Endothelial cell of umbilical vein (primary cell): ENCODE measurements around the gene KMT2B. TPM values are rescaled to one million over a fixed set of nuclear protein-coding genes. Genes with fewer than 3 reads are reported as not detected.

ENCODE experiments used
- BruUV-seq: library from RNA; stranded (reverse); fragments of 400-500 nt; replicated peaks from 2 replicates; lab custom pipeline; 2021; lab: Mats Ljungman, UMichigan
- CTCF ChIA-PET: fragments of 300-600, 350-600 bp; sonication (Branson Sonifier 250); formaldehyde crosslinking; loops from one replicate; lab custom pipeline; 2021; ENCODE audit warnings: antibody characterized with exemption, inconsistent platforms; lab: Charles Lee
- POLR2A ChIA-PET: fragments of 300-600, 350-600 bp; sonication (Branson Sonifier 250); formaldehyde crosslinking; loops from one replicate; lab custom pipeline; 2021; ENCODE audit warnings: antibody characterized with exemption, inconsistent platforms; lab: Charles Lee
- DNase-seq: peaks from one replicate; pipeline ENCODE4 v3.0.0-alpha.2; 2011; ENCODE audit warnings: low read depth, low spot score
- FAIRE-seq: peaks from 2 replicates; lab custom pipeline; 2011; peaks lifted over from hg19 to GRCh38; lab: Jason Lieb, UNC
- H2AFZ ChIP-seq: 2 replicates; pipeline ENCODE4 v1.6.0; 2012; ENCODE audit warnings: low read depth, low read length, control low read depth, inconsistent platforms
- H3K27ac ChIP-seq: 2 replicates; pipeline ENCODE4 v1.5.1; 2011; ENCODE audit warnings: low read depth, mild to moderate bottlenecking, control low read depth, low read length, moderate library complexity; ENCODE audit not compliant: insufficient read depth
- H3K27me3 ChIP-seq, 2 experiments: 2 replicates each; pipeline versions ENCODE4 v1.6.0 to v1.6.1; 2011; ENCODE audit warnings: low read length in 2 of 2, mixed read lengths in 1 of 2; ENCODE audit not compliant: control insufficient read depth in 2 of 2, insufficient read depth in 2 of 2
- H3K36me3 ChIP-seq, 2 experiments: 2 replicates in 1 of 2; 3 replicates in 1 of 2; pipeline ENCODE4 v1.5.1; 2011; ENCODE audit warnings: low read length in 2 of 2, mild to moderate bottlenecking in 1 of 2, moderate library complexity in 1 of 2; ENCODE audit not compliant: control insufficient read depth in 2 of 2, insufficient read depth in 2 of 2; ENCODE audit errors: extremely low read depth in 1 of 2
- H3K4me1 ChIP-seq: 3 replicates; pipeline ENCODE4 v1.5.1; 2011; ENCODE audit warnings: mild to moderate bottlenecking, low read length; ENCODE audit not compliant: control insufficient read depth, insufficient read depth; ENCODE audit errors: extremely low read depth
- H3K4me2 ChIP-seq: 2 replicates; pipeline ENCODE4 v1.6.1; 2011; ENCODE audit warnings: low read length, control low read depth, mixed read lengths; ENCODE audit not compliant: insufficient read depth
- H3K4me3 ChIP-seq, 3 experiments: fragments of 200-600 bp in 1 of 3; sonication (generic), shearing (Covaris generic) in 1 of 3; replicated peaks in 1 of 3; 2 replicates each; pipeline ENCODE4 v1.5.1; 2011 to 2016; ENCODE audit warnings: control low read depth in 3 of 3, low read length in 3 of 3, mild to moderate bottlenecking in 2 of 3, inconsistent platforms in 1 of 3, low read depth in 1 of 3, moderate library complexity in 1 of 3; ENCODE audit not compliant: insufficient read depth in 1 of 3
- H3K79me2 ChIP-seq: 2 replicates; pipeline ENCODE4 v1.6.0; 2012; ENCODE audit warnings: low read length, inconsistent platforms; ENCODE audit not compliant: control insufficient read depth, insufficient read depth
- H3K9ac ChIP-seq: replicated peaks from 2 replicates; pipeline ENCODE3; 2011; ENCODE audit warnings: low read length, control low read depth; ENCODE audit not compliant: insufficient read depth; ENCODE audit errors: extremely low read depth
- H3K9me1 ChIP-seq: replicated peaks from 3 replicates; pipeline ENCODE4 v1.6.0; 2011; ENCODE audit warnings: mild to moderate bottlenecking, low read length; ENCODE audit not compliant: control insufficient read depth, insufficient read depth; ENCODE audit errors: extremely low read depth
- H3K9me3 ChIP-seq: replicated peaks from 2 replicates; pipeline ENCODE4 v1.5.1; 2012; ENCODE audit warnings: low read length, inconsistent platforms; ENCODE audit not compliant: control insufficient read depth, insufficient read depth
- H4K20me1 ChIP-seq: replicated peaks from 2 replicates; pipeline ENCODE3; 2011; ENCODE audit warnings: mild to moderate bottlenecking, low read length; ENCODE audit not compliant: control insufficient read depth, insufficient read depth; ENCODE audit errors: extremely low read depth
- EZH2 ChIP-seq: IDR thresholded peaks from 2 replicates; pipeline ENCODE4 v1.6.1; 2012; ENCODE audit warnings: borderline replicate concordance, low read depth, mild to moderate bottlenecking, moderate library complexity, low read length, inconsistent platforms; ENCODE audit not compliant: severe bottlenecking
- FOS ChIP-seq: IDR thresholded peaks from 2 replicates; pipeline ENCODE4 v1.6.1; 2011; ENCODE audit warnings: mild to moderate bottlenecking, low read length, moderate library complexity, borderline replicate concordance; ENCODE audit not compliant: insufficient read depth
- GATA2 ChIP-seq: IDR thresholded peaks from 2 replicates; pipeline ENCODE4 v1.7.0; 2011; ENCODE audit warnings: low read depth, mild to moderate bottlenecking, moderate library complexity, mixed read lengths, low read length; ENCODE audit not compliant: insufficient read length, insufficient read depth
- JUN ChIP-seq: IDR thresholded peaks from 2 replicates; pipeline ENCODE4 v1.6.1; 2011; ENCODE audit warnings: borderline replicate concordance, low read depth; ENCODE audit not compliant: insufficient read length, insufficient read depth
- MYC ChIP-seq: IDR thresholded peaks from one replicate; pipeline ENCODE4 v1.6.1; 2011; ENCODE audit warnings: mild to moderate bottlenecking, low read depth, low read length
- POLR2A ChIP-seq: IDR thresholded peaks from 2 replicates; pipeline ENCODE4 v1.6.1; 2012; ENCODE audit warnings: low read depth, mild to moderate bottlenecking, control low read depth, low read length
- POLR2AphosphoS5 ChIP-seq: IDR thresholded peaks from 2 replicates; pipeline ENCODE4 v1.6.1; 2012; ENCODE audit warnings: low read depth, mild to moderate bottlenecking, control low read depth, low read length, moderate library complexity; ENCODE audit not compliant: insufficient read depth
- dilution Hi-C: fragments of 300-500 bp; cut with MboI; formaldehyde crosslinking; loops from one replicate; pipeline ENCODE4 v1.15.0; 2019; ENCODE audit warnings: low sequenced_read_pairs; ENCODE audit not compliant: extremely low pct_ligation_motif_present
- intact Hi-C: fragments of 100-400 bp; cut with micrococcal nuclease; formaldehyde crosslinking; loops from one replicate; pipeline ENCODE4 v1.10.0; 2022
- polyA plus RNA-seq, 4 experiments: library from polyadenylated mRNA; depleted of rRNA in 3 of 4; stranded (reverse) in 3 of 4; unstranded in 1 of 4; fragments of >200 nt; gene quantifications; 2 replicates each; pipeline versions ENCODE4 v1.2.1 to v1.2.3, GENCODE V29; 2011 to 2012; ENCODE audit warnings: missing spikeins in 1 of 4
- total RNA-seq: library from RNA; stranded (reverse); gene quantifications from 2 replicates; pipeline ENCODE4 v1.2.3, GENCODE V29; 2021
- TF ChIP-seq, protein P1 (sequence below): IDR thresholded peaks from 2 replicates; pipeline ENCODE4 v1.6.1; 2011; ENCODE audit not compliant: insufficient read depth, insufficient read length
- TF ChIP-seq, protein P2 (sequence below), 2 donors: IDR thresholded peaks; 1 replicate in 1 of 2; 2 replicates in 1 of 2; pipeline ENCODE4 v1.5.1; 2011; ENCODE audit warnings: low read length in 2 of 2, mild to moderate bottlenecking in 2 of 2, moderate library complexity in 2 of 2, control low read depth in 1 of 2, inconsistent platforms in 1 of 2, low read depth in 1 of 2; ENCODE audit not compliant: insufficient read depth in 1 of 2; ENCODE audit errors: extremely low read depth in 1 of 2

KMT2B gene
- total and polyA plus RNA-seq, 2 donors (not counting 3 experiments of a cell fraction or from before 2014, with no cell fraction given): 28.4 to 37.2 TPM

DNA sequence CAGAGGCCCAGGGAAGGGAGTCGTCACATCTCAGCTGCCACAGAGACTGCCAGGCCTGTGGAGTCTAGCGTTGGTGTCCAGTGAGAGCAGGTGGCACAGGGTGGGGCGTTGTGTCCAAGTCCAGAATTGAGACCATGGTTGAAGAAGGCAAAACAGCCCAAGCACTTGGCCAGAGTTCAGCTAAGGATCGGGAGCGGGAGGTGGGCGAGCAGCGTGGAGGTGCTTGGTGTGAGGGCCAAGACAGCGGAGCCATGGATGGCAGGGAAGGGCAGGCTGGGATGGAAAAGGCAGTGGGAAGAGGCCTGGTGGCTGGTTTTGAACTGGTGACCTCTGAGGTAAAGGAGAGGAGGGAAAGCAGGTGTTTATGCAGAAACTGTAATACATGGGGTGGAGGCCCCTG is 16.5 kb downstream of the KMT2B start:
- dilution Hi-C loops (no loop called here), intact Hi-C loops (no loop called here)
- no peak for DNase-seq
- H3K27me3 ChIP-seq: no peaks in the 10 kb centered on the region
- H3K4me2 ChIP-seq: no peak overlapping the region
- ChIA-PET CTCF (no interaction called here), POLR2A (no interaction called here)
- no peaks in the 10 kb centered on the region for H3K79me2 ChIP-seq
- FAIRE-seq: no peak
- no peaks in the 10 kb centered on the region for H3K4me1 ChIP-seq
- no peaks in the 10 kb centered on the region for H4K20me1 ChIP-seq
- peaks cover 13 to 68% of the 10 kb centered on the region in 2 experiments for H3K36me3 ChIP-seq
- TF ChIP-seq EZH2 (no peak), MYC (no peak), JUN (no peak), FOS (no peak), GATA2 (no peak), POLR2AphosphoS5 (no peak), POLR2A (no peak)
- TF ChIP-seq, protein P1, sequence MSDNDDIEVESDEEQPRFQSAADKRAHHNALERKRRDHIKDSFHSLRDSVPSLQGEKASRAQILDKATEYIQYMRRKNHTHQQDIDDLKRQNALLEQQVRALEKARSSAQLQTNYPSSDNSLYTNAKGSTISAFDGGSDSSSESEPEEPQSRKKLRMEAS: no peak
- TF ChIP-seq, protein P2, sequence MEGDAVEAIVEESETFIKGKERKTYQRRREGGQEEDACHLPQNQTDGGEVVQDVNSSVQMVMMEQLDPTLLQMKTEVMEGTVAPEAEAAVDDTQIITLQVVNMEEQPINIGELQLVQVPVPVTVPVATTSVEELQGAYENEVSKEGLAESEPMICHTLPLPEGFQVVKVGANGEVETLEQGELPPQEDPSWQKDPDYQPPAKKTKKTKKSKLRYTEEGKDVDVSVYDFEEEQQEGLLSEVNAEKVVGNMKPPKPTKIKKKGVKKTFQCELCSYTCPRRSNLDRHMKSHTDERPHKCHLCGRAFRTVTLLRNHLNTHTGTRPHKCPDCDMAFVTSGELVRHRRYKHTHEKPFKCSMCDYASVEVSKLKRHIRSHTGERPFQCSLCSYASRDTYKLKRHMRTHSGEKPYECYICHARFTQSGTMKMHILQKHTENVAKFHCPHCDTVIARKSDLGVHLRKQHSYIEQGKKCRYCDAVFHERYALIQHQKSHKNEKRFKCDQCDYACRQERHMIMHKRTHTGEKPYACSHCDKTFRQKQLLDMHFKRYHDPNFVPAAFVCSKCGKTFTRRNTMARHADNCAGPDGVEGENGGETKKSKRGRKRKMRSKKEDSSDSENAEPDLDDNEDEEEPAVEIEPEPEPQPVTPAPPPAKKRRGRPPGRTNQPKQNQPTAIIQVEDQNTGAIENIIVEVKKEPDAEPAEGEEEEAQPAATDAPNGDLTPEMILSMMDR (IDR thresholded peaks at IDR 0.05; ENCODE audit: extremely low read depth in 1 of 2, insufficient read depth in 1 of 2, low read depth in 1 of 2, low read length in 2 of 2): no peak
- BruUV-seq: no TSS peak
- H3K9me3 ChIP-seq: no peaks in the 10 kb centered on the region
- H3K4me3 ChIP-seq: no peak overlapping the region
- no peak overlapping the region for H3K9ac ChIP-seq
- no peaks in the 10 kb centered on the region for H3K9me1 ChIP-seq
- no peak overlapping the region for H3K27ac ChIP-seq
- no peak overlapping the region for H2AFZ ChIP-seq
